ENCODE data around the gene DHRS12. TPM values are rescaled to one million over a fixed set of nuclear protein-coding genes. Genes with fewer than 3 reads are reported as not detected.

DHRS12 gene
- total RNA-seq, 1 donor from 2014 or later, result 17.3 TPM

DNA sequence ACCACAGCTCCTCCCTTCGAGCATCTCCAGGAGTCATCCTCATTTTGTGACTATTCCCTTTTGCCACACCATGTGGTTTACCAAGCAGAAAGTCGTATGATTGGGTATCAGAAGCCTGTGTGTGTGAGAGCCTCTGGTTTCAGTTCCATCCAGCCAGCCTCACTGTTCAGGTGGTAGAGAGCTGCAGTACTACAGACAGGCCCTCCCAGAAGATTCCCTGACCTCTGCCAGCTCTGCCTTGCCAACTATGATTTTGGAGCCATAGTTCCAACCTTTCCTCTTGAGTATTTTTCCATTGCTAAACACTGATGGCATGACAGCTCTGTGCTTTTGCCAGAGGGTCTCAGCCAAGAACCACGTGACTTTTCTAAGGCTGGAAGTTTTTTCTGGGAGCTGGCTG lies 82.5 kb downstream of the DHRS12 start:
- DNase-seq (ENCODE audit: low spot score in 2 of 2, unreplicated experiment in 2 of 2), result no peak
- no peak overlapping the region for H3K4me3 Mint-ChIP-seq
- peaks cover 2% of the 10 kb centered on the region for H3K36me3 Mint-ChIP-seq
- H3K27ac Mint-ChIP-seq, result no peak overlapping the region
- no peaks in the 10 kb centered on the region for H3K4me1 Mint-ChIP-seq
- no peaks in the 10 kb centered on the region for H3K27me3 Mint-ChIP-seq (ENCODE audit: low read depth)
- TF ChIP-seq CTCF (IDR thresholded peaks at IDR 0.05; ENCODE audit: unreplicated experiment), result no peak
- no peaks in the 10 kb centered on the region for H3K9me3 Mint-ChIP-seq

GRCh38 chr13:51719394-51719793 lies 84.6 kb downstream of the DHRS12 start:
- Mint-ChIP-seq H3K27me3 (ENCODE audit: low read depth) (no peaks in the 10 kb centered on the region), H3K4me1 (no peaks in the 10 kb centered on the region), H3K9me3 (no peaks in the 10 kb centered on the region), H3K4me3 (no peak overlapping the region), H3K36me3 (no peaks in the 10 kb centered on the region), H3K27ac (no peak overlapping the region)
- no peak for DNase-seq (ENCODE audit: low spot score in 2 of 2, unreplicated experiment in 2 of 2)
- TF ChIP-seq CTCF (IDR thresholded peaks at IDR 0.05; ENCODE audit: unreplicated experiment), result no peak

Other genes starting within 250 kb of the DHRS12 start
- 12.1 to 12.4 TPM (median 12.1 TPM) in 3 replicates for gene WDFY2, start 219.7 kb downstream of the DHRS12 start, total RNA-seq
- 2.2 to 2.9 TPM (median 2.9 TPM) in 3 replicates for gene TMEM272, start 41.0 kb upstream of the DHRS12 start, total RNA-seq
- gene CCDC70, start 57.8 kb upstream of the DHRS12 start, total RNA-seq, result not detected in 3 replicates
- 133 to 142 TPM (median 137 TPM) in 3 replicates for gene ATP7B, start 207.3 kb upstream of the DHRS12 start, total RNA-seq
- gene ALG11, start 208.2 kb upstream of the DHRS12 start, total RNA-seq, result 65.7 to 68.7 TPM (median 66.2 TPM) in 3 replicates
- gene UTP14C, start 220.5 kb upstream of the DHRS12 start, total RNA-seq, result 24.8 to 27.1 TPM (median 25.3 TPM) in 3 replicates

Data from mesothelial cell of epicardium (in vitro differentiated cells).